T-cell (primary cell): ENCODE measurements around the gene CCDC97. TPM values are rescaled to one million over a fixed set of nuclear protein-coding genes. Genes with fewer than 3 reads are reported as not detected.

Experiments used
- ATAC-seq, 4 experiments: fragments of 200-7000 bp in 3 of 4; fragments of 150-1000 bp in 1 of 4; cut with Tn5 transposase; replicated peaks in 1 of 4; 1 replicate in 3 of 4; 2 replicates in 1 of 4; pipeline ENCODE4 v1.10.0; 2021; ENCODE audit warnings: moderate library complexity in 3 of 4, mild to moderate bottlenecking in 2 of 4, moderate number of reproducible peaks in 1 of 4
- CTCF ChIA-PET, 2 donors: fragments of 300-600 bp; sonication (Branson Sonifier 250); formaldehyde crosslinking; loops; one replicate each; lab custom pipeline; 2022; ENCODE audit warnings: antibody characterized with exemption in 2 of 2; lab: Charles Lee
- POLR2A ChIA-PET, 2 donors: fragments of 300-600 bp; sonication (Branson Sonifier 250); formaldehyde crosslinking; loops; one replicate each; lab custom pipeline; 2022; ENCODE audit warnings: antibody characterized with exemption in 2 of 2; lab: Charles Lee
- DNase-seq, 35 experiments: peaks; one replicate each; pipeline versions ENCODE4 v3.0.0 to v3.0.0-alpha.2; 2013 to 2023
- H3K27ac ChIP-seq: one replicate; pipeline ENCODE4 v1.5.1; 2013; ENCODE audit warnings: low read length
- H3K27me3 ChIP-seq, 2 experiments: replicated peaks in 1 of 2; 1 replicate in 1 of 2; 2 replicates in 1 of 2; pipeline versions ENCODE4 v1.6.1 to v1.7.0; 2013; ENCODE audit warnings: low read length in 1 of 2, mixed read lengths in 1 of 2; ENCODE audit not compliant: control insufficient read depth in 2 of 2, insufficient read depth in 2 of 2; ENCODE audit errors: extremely low read depth in 1 of 2
- H3K36me3 ChIP-seq, 2 donors: 1 replicate in 1 of 2; 2 replicates in 1 of 2; pipeline versions ENCODE4 v1.6.1 to v1.7.0; 2013; ENCODE audit warnings: low read length in 1 of 2; ENCODE audit not compliant: control insufficient read depth in 2 of 2, insufficient read depth in 1 of 2; ENCODE audit errors: extremely low read depth in 1 of 2
- H3K4me1 ChIP-seq, 2 experiments: 1 replicate in 1 of 2; 2 replicates in 1 of 2; pipeline versions ENCODE4 v1.6.1 to v1.7.0; 2013; ENCODE audit warnings: low read length in 2 of 2, mixed read lengths in 1 of 2; ENCODE audit not compliant: insufficient read depth in 2 of 2, control insufficient read depth in 1 of 2; ENCODE audit errors: extremely low read depth in 1 of 2
- H3K4me3 ChIP-seq, 2 donors: 1 replicate in 1 of 2; 2 replicates in 1 of 2; pipeline versions ENCODE4 v1.5.1 to v1.7.0; 2013; ENCODE audit warnings: mild to moderate bottlenecking in 2 of 2, low read length in 1 of 2, moderate library complexity in 1 of 2; ENCODE audit not compliant: control insufficient read depth in 1 of 2; ENCODE audit errors: extremely low read depth in 1 of 2
- H3K9me3 ChIP-seq: 2 replicates; pipeline ENCODE4 v1.7.0; 2013
- H3K27ac Mint-ChIP-seq, 2 donors: one replicate each; pipeline ENCODE4 v1.8.0; 2020 to 2021; ENCODE audit warnings: mild to moderate bottlenecking in 2 of 2, mixed read lengths in 2 of 2
- H3K27me3 Mint-ChIP-seq, 2 donors: one replicate each; pipeline ENCODE4 v1.8.0; 2021 to 2022; ENCODE audit warnings: mixed read lengths in 2 of 2
- H3K36me3 Mint-ChIP-seq: one replicate; pipeline ENCODE4 v1.8.0; 2021; ENCODE audit warnings: mixed read lengths
- H3K4me1 Mint-ChIP-seq, 3 donors: one replicate each; pipeline ENCODE4 v1.8.0; 2020 to 2022; ENCODE audit warnings: mixed read lengths in 3 of 3, mild to moderate bottlenecking in 1 of 3
- H3K4me3 Mint-ChIP-seq, 3 donors: one replicate each; pipeline ENCODE4 v1.8.0; 2020 to 2022; ENCODE audit warnings: mild to moderate bottlenecking in 3 of 3, mixed read lengths in 3 of 3, moderate library complexity in 3 of 3
- H3K9me3 Mint-ChIP-seq, 3 donors: one replicate each; pipeline ENCODE4 v1.8.0; 2020 to 2022; ENCODE audit warnings: mixed read lengths in 3 of 3
- WGBS: methylation state at CpG from one replicate; pipeline ENCODE4 v1.1.5; 2013; ENCODE audit warnings: missing lambda C conversion rate; ENCODE audit not compliant: insufficient coverage; 5-methylcytosine and 5-hydroxymethylcytosine counted together
- total RNA-seq, 35 experiments: library from RNA in 6 of 35; stranded (reverse) in 6 of 35; fragments of 120-200 nt in 1 of 35; gene quantifications; one replicate each; pipeline versions ENCODE4 v1.2.1 to v1.2.4 and lab custom pipeline; 2013 to 2026

Gene CCDC97
- total RNA-seq, 5 donors from 2014 or later (not counting 1 experiment from before 2014, with no cell fraction given): 38.9 to 61.5 (median 55.1) TPM

DNA sequence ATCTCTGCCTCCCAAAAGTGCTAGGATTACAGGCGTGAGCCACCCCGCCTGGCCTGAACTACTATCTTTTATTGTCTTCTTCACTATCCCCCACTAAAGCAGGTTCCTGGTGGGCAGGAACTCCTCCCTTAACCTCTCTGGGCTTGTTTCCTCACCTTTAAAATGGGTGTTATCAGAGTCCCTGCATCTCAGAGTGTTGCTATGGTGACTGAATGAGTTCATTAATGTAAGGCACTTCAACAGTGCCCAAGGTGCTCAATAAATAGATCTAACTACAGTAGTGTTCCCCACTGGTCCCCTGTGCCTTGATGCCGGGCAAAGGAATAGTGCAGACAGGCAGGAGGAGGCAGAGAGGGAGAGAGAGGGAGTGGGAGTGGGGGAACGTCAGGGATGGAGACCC, 20.5 kb downstream of the CCDC97 start:
- Histone ChIP-seq H3K4me3 (no peak overlapping the region), H3K4me1 (peaks cover 18 to 80% of the 10 kb centered on the region in 2 experiments), H3K9me3 (no peaks in the 10 kb centered on the region), H3K27me3 (no peaks in the 10 kb centered on the region), H3K27ac (peak overlapping the region; percentile 25), H3K36me3 (peaks cover 8 to 64% of the 10 kb centered on the region in 2 donors)
- Mint-ChIP-seq H3K4me1 (peaks cover 57 to 64% (median 64%) of the 10 kb centered on the region in 3 donors), H3K4me3 (peak overlapping the region in 1 of 3 donors; percentile 29), H3K27me3 (no peaks in the 10 kb centered on the region), H3K9me3 (no peaks in the 10 kb centered on the region), H3K27ac (peak overlapping the region; percentile 58 to 71), H3K36me3 (peaks cover 35% of the 10 kb centered on the region)
- CTCF ChIA-PET: interaction anchor here in 1 of 2 donors (0.7 kb wide), 1 partner anchor 760 kb away, joined by 7 read pairs; no protein-coding TSS in a partner anchor
- POLR2A ChIA-PET: no interaction called here
- no peak for ATAC-seq
- 85% methylated on average over 3 of the region's 4 CpGs for WGBS
- DNase-seq: no peak

DNA sequence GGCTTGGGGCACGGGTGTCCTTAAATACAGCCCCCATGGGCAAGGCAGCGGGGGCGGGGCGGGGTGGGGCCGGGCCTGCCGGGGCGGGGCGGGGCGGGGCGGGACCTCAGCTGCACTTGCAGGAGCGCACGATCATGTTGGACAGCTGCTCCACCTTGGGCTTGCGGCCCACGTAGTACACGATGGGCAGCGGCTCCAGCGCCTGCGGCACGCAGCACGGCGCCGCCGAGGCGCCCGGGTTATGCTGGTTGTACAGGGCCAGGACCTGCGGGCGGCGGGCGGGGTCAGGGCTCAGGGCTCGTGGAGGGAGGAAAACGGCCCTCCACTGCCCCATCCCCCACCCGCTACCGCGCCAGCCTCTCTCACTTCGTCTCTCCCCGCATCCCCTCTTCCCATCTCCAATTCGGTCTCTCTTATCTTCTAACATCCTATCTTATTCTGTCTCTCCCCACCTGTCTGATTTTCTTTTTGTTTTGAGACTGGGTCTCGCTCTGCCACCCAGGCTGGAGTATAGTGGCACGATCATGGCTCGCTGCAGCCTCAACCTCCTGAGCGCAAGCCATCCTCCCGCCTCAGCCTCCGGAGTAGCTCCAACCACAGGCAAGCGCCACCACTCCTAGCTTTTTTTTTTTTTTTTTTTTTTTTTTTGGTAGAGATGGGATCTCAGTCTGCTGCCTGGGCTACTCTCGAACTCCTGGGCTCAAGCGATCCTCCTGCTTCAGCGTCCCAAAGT, 21.1 kb downstream of the CCDC97 start:
- no peaks in the 10 kb centered on the region for H3K27me3 Mint-ChIP-seq
- H3K4me1 Mint-ChIP-seq: peaks cover 57 to 64% (median 58%) of the 10 kb centered on the region in 3 donors
- no peak for ATAC-seq
- H3K27ac Mint-ChIP-seq: peak overlapping the region; percentile 5 to 19
- 83% methylated on average over 20 of the region's 47 CpGs for WGBS
- CTCF ChIA-PET: interaction anchor here (0.6 to 0.8 kb wide), 3 partner anchors 17 to 782 kb away, joined by 3 to 5 read pairs (median 3); no protein-coding TSS in a partner anchor
- Histone ChIP-seq H3K27me3 (no peaks in the 10 kb centered on the region), H3K4me1 (peaks cover 18 to 77% of the 10 kb centered on the region in 2 experiments), H3K9me3 (no peaks in the 10 kb centered on the region), H3K36me3 (peaks cover 8 to 64% of the 10 kb centered on the region in 2 donors), H3K4me3 (no peak overlapping the region), H3K27ac (peak overlapping the region; percentile 25)
- no peaks in the 10 kb centered on the region for H3K9me3 Mint-ChIP-seq
- H3K4me3 Mint-ChIP-seq: peak overlapping the region in 1 of 3 donors; percentile 54
- no peak for DNase-seq
- POLR2A ChIA-PET: interaction anchor here (0.5 to 0.6 kb wide), 2 partner anchors 8 to 563 kb away, joined by 4 to 7 read pairs; no protein-coding TSS in a partner anchor
- peaks cover 37% of the 10 kb centered on the region for H3K36me3 Mint-ChIP-seq

DNA sequence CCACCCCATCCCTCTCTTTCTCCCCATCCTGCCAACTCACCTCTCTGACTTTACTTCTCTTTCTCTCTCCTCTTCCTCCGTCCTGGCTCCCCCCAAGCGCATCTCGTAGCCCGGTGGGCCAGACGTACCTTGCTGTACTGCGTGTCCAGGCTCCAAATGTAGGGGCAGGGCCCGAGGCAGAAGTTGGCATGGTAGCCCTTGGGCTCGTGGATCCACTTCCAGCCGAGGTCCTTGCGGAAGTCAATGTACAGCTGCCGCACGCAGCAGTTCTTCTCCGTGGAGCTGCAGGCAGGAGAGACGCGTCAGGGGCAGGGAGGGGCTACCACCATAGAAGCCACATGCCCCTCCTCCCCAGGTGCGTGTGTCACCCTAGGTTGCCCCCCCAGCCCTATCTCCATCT, 22.0 kb downstream of the CCDC97 start:
- peaks cover 15 to 73% of the 10 kb centered on the region in 2 experiments for H3K4me1 ChIP-seq
- peaks cover 8 to 70% of the 10 kb centered on the region in 2 donors for H3K36me3 ChIP-seq
- H3K27me3 ChIP-seq: no peaks in the 10 kb centered on the region
- Mint-ChIP-seq H3K36me3 (peaks cover 35% of the 10 kb centered on the region), H3K4me3 (peak overlapping the region in 1 of 3 donors; percentile 54), H3K4me1 (peaks cover 50 to 56% (median 55%) of the 10 kb centered on the region in 3 donors), H3K9me3 (no peaks in the 10 kb centered on the region), H3K27me3 (no peaks in the 10 kb centered on the region), H3K27ac (no peak overlapping the region)
- ATAC-seq: no peak
- POLR2A ChIA-PET: no interaction called here
- H3K9me3 ChIP-seq: no peaks in the 10 kb centered on the region
- WGBS: 95% methylated on average over 13 of the region's 16 CpGs
- DNase-seq: no peak
- no peak overlapping the region for H3K27ac ChIP-seq
- CTCF ChIA-PET: interaction anchor here in 1 of 2 donors (0.5 kb wide), 1 partner anchor 40 kb away, joined by 3 read pairs; no protein-coding TSS in a partner anchor
- no peak overlapping the region for H3K4me3 ChIP-seq

DNA sequence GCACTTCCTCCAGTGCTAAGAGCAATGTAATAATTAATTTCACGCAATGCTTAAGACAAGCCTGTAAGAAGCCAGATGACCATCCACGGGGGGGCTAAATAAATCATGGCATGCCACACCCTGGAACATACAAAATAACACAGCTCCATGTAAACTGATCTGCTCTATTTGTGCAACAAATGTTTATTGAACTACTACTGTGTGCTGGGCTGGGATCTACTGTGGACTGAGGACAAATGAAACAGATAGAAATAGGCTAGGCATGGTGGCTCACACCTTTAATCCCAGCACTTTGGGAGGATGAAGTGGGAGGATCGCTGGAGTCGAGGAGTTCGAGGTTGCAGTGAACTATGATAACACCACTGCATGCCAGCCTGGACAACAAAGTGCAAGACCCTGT, 22.5 kb downstream of the CCDC97 start:
- Mint-ChIP-seq H3K27ac (peak overlapping the region; percentile 52 to 53), H3K4me3 (peak overlapping the region in 1 of 3 donors; percentile 54), H3K27me3 (no peaks in the 10 kb centered on the region), H3K36me3 (peaks cover 37% of the 10 kb centered on the region), H3K4me1 (peaks cover 49 to 55% (median 54%) of the 10 kb centered on the region in 3 donors), H3K9me3 (no peaks in the 10 kb centered on the region)
- Histone ChIP-seq H3K27me3 (no peaks in the 10 kb centered on the region), H3K4me3 (no peak overlapping the region), H3K9me3 (no peaks in the 10 kb centered on the region), H3K27ac (no peak overlapping the region), H3K4me1 (peaks cover 12 to 68% of the 10 kb centered on the region in 2 experiments), H3K36me3 (peaks cover 8 to 74% of the 10 kb centered on the region in 2 donors)
- POLR2A ChIA-PET: interaction anchor here in 1 of 2 donors (0.6 kb wide), 1 partner anchor 12 kb away, joined by 3 read pairs; no protein-coding TSS in a partner anchor
- ATAC-seq: no peak
- no peak for DNase-seq
- WGBS: no CpG with 5 or more reads among the region's 5 CpGs
- CTCF ChIA-PET: interaction anchor here (0.6 kb wide), 2 partner anchors 86 to 222 kb away, joined by 3 read pairs; no protein-coding TSS in a partner anchor

DNA sequence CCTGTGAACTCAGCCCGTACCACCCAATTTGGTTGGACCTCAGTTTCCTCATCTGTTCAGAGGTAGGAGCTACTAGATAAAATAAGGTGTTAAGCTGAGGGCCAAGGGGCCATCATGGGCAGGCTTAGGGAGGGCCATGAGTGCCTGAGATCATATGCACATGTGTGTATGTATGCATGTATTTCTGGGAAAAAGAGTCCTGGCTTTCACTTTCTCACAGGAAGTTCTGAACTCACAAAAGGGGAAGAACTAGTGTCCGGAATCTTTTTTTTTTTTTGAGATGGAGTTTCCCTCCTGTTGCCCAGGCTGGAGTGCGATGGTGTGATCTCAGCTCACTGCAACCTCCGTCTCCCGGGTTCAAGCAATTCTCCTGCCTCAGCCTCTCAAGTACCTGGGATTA, 24.8 kb downstream of the CCDC97 start:
- Histone ChIP-seq H3K27me3 (no peaks in the 10 kb centered on the region), H3K27ac (no peak overlapping the region), H3K36me3 (peaks cover 8 to 76% of the 10 kb centered on the region in 2 donors), H3K4me1 (peaks cover 2 to 47% of the 10 kb centered on the region in 2 experiments), H3K4me3 (no peak overlapping the region), H3K9me3 (no peaks in the 10 kb centered on the region)
- DNase-seq: no peak
- ChIA-PET POLR2A (interaction anchor here in 1 of 2 donors (0.7 kb wide), 1 partner anchor 41 kb away, joined by 4 read pairs; no protein-coding TSS in a partner anchor), CTCF (interaction anchor here in 1 of 2 donors (0.6 kb wide), 1 partner anchor 220 kb away, joined by 4 read pairs; no protein-coding TSS in a partner anchor)
- 90% methylated on average over 1 of the region's 5 CpGs for WGBS
- Mint-ChIP-seq H3K27me3 (no peaks in the 10 kb centered on the region), H3K4me1 (peaks cover 40 to 46% (median 45%) of the 10 kb centered on the region in 3 donors), H3K27ac (peak overlapping the region; percentile 40 to 49), H3K4me3 (no peak overlapping the region), H3K36me3 (peaks cover 37% of the 10 kb centered on the region), H3K9me3 (no peaks in the 10 kb centered on the region)
- ATAC-seq: no peak

DNA sequence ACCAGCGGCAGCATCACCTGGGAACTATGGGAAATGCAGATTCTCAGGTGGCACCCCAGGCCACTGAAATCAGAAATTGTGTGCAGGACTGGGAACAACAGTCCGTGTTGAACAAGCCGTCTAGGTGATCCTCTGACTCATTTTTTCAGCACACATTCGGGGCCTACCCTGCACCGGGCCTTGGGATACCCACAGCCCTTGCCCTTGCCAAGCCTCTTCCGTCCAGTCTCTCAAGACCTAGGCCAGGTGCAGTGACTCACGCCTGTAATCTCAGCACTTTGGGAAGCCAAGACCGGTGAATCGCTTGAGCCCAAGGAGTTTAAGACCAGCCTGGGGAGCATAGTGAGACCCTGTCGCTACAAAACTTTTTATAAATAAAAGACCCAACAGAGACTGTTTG, 25.5 kb downstream of the CCDC97 start:
- Mint-ChIP-seq H3K27ac (peak overlapping the region; percentile 55 to 63), H3K27me3 (no peaks in the 10 kb centered on the region), H3K4me1 (peaks cover 41 to 45% (median 45%) of the 10 kb centered on the region in 3 donors), H3K4me3 (no peak overlapping the region), H3K36me3 (peaks cover 39% of the 10 kb centered on the region), H3K9me3 (no peaks in the 10 kb centered on the region)
- WGBS: 87% methylated on average over 6 of the region's 10 CpGs
- Histone ChIP-seq H3K27me3 (no peaks in the 10 kb centered on the region), H3K4me1 (peaks cover 1 to 43% of the 10 kb centered on the region in 2 experiments), H3K36me3 (peaks cover 7 to 76% of the 10 kb centered on the region in 2 donors), H3K27ac (no peak overlapping the region), H3K4me3 (no peak overlapping the region), H3K9me3 (no peaks in the 10 kb centered on the region)
- ATAC-seq (no peak), DNase-seq (no peak)
- CTCF ChIA-PET: no interaction called here
- POLR2A ChIA-PET: interaction anchor here in 1 of 2 donors (0.6 kb wide), 1 partner anchor 54 kb away, joined by 4 read pairs; no protein-coding TSS in a partner anchor
